ENCODE results near the gene DDX18. TPM values are rescaled to one million over a fixed set of nuclear protein-coding genes. Genes with fewer than 3 reads are reported as not detected.
"Not testable (repeated sequence)": the region's sequence is repeated elsewhere in the genome, so short reads cannot be mapped to it uniquely, and the experiment has no call there.

The DDX18 gene
- polyA plus RNA-seq, 1 of the 3 experiments (the other 2 are of a cell fraction), result 24.1 TPM

GRCh38 chr2:117803644-117804325 lies 10.7 kb upstream of the DDX18 start:
- DNase-seq; H3K4me1 ChIP-seq (ENCODE audit: control insufficient read depth in 1 of 2, insufficient read depth in 2 of 2, low read depth in 1 of 2, low read length in 1 of 2); H3K27me3 ChIP-seq (ENCODE audit: insufficient read depth); H3K36me3 ChIP-seq (replicated peaks in 1 of 2; ENCODE audit: control insufficient read depth in 1 of 2, insufficient read depth in 2 of 2, low read length in 1 of 2); H3F3A ChIP-seq (replicated peaks; ENCODE audit: insufficient read depth); H3K9me3 ChIP-seq; H3K79me2 ChIP-seq (ENCODE audit: insufficient read depth); H3K27ac ChIP-seq (ENCODE audit: low read depth in 2 of 2, low read length in 1 of 2); H4K20me1 ChIP-seq (ENCODE audit: insufficient read depth); H3K4me2 ChIP-seq; POLR2A ChIA-PET; H3K4me3 ChIP-seq (ENCODE audit: low read depth in 2 of 2, low read length in 1 of 2); H2AFZ ChIP-seq (ENCODE audit: low read depth); H3K9me2 ChIP-seq; H3K9ac ChIP-seq: not testable (repeated sequence)
- WGBS (ENCODE audit: low lambda C conversion rate), result 79% methylated on average over 19 of the region's 35 CpGs
- CTCF ChIA-PET, result interaction anchor here (2.5 kb wide), 1 partner anchor 11 kb away, joined by 15 read pairs; the partner anchor contains the start of gene DDX18

GRCh38 chr2:117812443-117812842 lies 2.0 kb upstream of the DDX18 start:
- Histone ChIP-seq H3K79me2 (ENCODE audit: insufficient read depth) (peaks cover 29% of the 10 kb centered on the region), H3F3A (replicated peaks; ENCODE audit: insufficient read depth) (no peaks in the 10 kb centered on the region), H3K4me1 (ENCODE audit: control insufficient read depth in 1 of 2, insufficient read depth in 2 of 2, low read depth in 1 of 2, low read length in 1 of 2) (peaks cover 0 to 14% of the 10 kb centered on the region in 2 experiments; a peak in 2 of 4 replicates), H3K9me2 (no peaks in the 10 kb centered on the region), H3K4me3 (ENCODE audit: low read depth in 2 of 2, low read length in 1 of 2) (no peak overlapping the region), H3K9me3 (no peaks in the 10 kb centered on the region), H2AFZ (ENCODE audit: low read depth) (no peak overlapping the region), H3K4me2 (no peak overlapping the region), H3K9ac (no peak overlapping the region), H3K27me3 (ENCODE audit: insufficient read depth) (no peaks in the 10 kb centered on the region), H4K20me1 (ENCODE audit: insufficient read depth) (0 out of 2 replicates have a peak, but pooled peaks cover 5% of the 10 kb centered on the region), H3K27ac (ENCODE audit: low read depth in 2 of 2, low read length in 1 of 2) (no peak overlapping the region), H3K36me3 (replicated peaks in 1 of 2; ENCODE audit: control insufficient read depth in 1 of 2, insufficient read depth in 2 of 2, low read length in 1 of 2) (peaks cover 16 to 18% of the 10 kb centered on the region in 2 experiments)
- ChIA-PET CTCF (interaction anchor here (0.9 to 6.3 kb wide), 4 partner anchors 22 to 198 kb away, joined by 3 to 75 read pairs (median 20); no protein-coding TSS in a partner anchor), POLR2A (no interaction called here)
- TF ChIP-seq EZH2phosphoT487 (IDR thresholded peaks at IDR 0.05; ENCODE audit: borderline replicate concordance, low read depth) (no peak), RAD21 (IDR thresholded peaks at IDR 0.05; ENCODE audit: low read length) (no peak), FOSL2 (IDR thresholded peaks at IDR 0.05; ENCODE audit: borderline replicate concordance, low read depth) (no peak), JUND (IDR thresholded peaks at IDR 0.05) (no peak), CTCF (IDR thresholded peaks at IDR 0.05) (no peak), MXI1 (IDR thresholded peaks at IDR 0.05; ENCODE audit: low read depth, low read length) (no peak), FOXM1 (IDR thresholded peaks at IDR 0.05; ENCODE audit: low read depth) (no peak), ZBTB33 (IDR thresholded peaks at IDR 0.05; ENCODE audit: borderline replicate concordance, low read depth) (no peak), GABPA (IDR thresholded peaks at IDR 0.05; ENCODE audit: low read depth) (no peak), YY1 (IDR thresholded peaks at IDR 0.05; ENCODE audit: low read depth) (no peak), USF1 (IDR thresholded peaks at IDR 0.05; ENCODE audit: borderline replicate concordance, low read depth) (no peak), TAF1 (IDR thresholded peaks at IDR 0.05; ENCODE audit: borderline replicate concordance, low read depth, low read length) (no peak), USF2 (IDR thresholded peaks at IDR 0.05; ENCODE audit: borderline replicate concordance, low read depth, low read length) (no peak), MEF2A (IDR thresholded peaks at IDR 0.05; ENCODE audit: borderline replicate concordance, low read depth) (no peak), SIN3A (IDR thresholded peaks at IDR 0.05; ENCODE audit: borderline replicate concordance, low read depth, low read length) (no peak)
- 52% methylated on average over 4 of the region's 4 CpGs for WGBS (ENCODE audit: low lambda C conversion rate)
- DNase-seq, result no peak
